MM.1S (cell line): ENCODE results near the gene MIPOL1.

Experiments used
- DNase-seq: peaks from one replicate; pipeline ENCODE4 v3.0.0-alpha.2; 2015
- H2AFZ ChIP-seq: fragments of 300-600 bp; sonication (generic); 2 replicates; pipeline ENCODE4 v1.6.0; 2016; ENCODE audit warnings: antibody characterized with exemption, low read length
- H3F3A ChIP-seq: fragments of 300-600 bp; sonication (generic); 2 replicates; pipeline ENCODE4 v1.6.1; 2016; ENCODE audit warnings: mild to moderate bottlenecking, antibody characterized with exemption, low read length, moderate library complexity, mixed read lengths; ENCODE audit not compliant: insufficient read depth
- H3K27ac ChIP-seq: fragments of 300-600 bp; sonication (generic); 2 replicates; pipeline ENCODE4 v1.5.1; 2016; ENCODE audit warnings: mild to moderate bottlenecking, low read length
- H3K27me3 ChIP-seq: fragments of 300-600 bp; sonication (generic); replicated peaks from 2 replicates; pipeline ENCODE4 v1.6.0; 2016; ENCODE audit warnings: low read length; ENCODE audit not compliant: insufficient read depth
- H3K36me3 ChIP-seq: fragments of 300-600 bp; sonication (generic); replicated peaks from 2 replicates; pipeline ENCODE4 v1.6.1; 2016; ENCODE audit warnings: mild to moderate bottlenecking, low read length, mixed read lengths; ENCODE audit not compliant: insufficient read depth
- H3K4me1 ChIP-seq: fragments of 300-600 bp; sonication (generic); 2 replicates; pipeline ENCODE4 v1.6.1; 2016; ENCODE audit warnings: low read length, mixed read lengths
- H3K4me2 ChIP-seq: fragments of 300-600 bp; sonication (generic); 2 replicates; pipeline ENCODE4 v1.6.0; 2016; ENCODE audit warnings: low read depth, low read length
- H3K4me3 ChIP-seq: fragments of 300-600 bp; sonication (generic); 2 replicates; pipeline ENCODE4 v1.5.1; 2016; ENCODE audit warnings: low read length, mixed read lengths
- H3K79me2 ChIP-seq: fragments of 300-600 bp; sonication (generic); 2 replicates; pipeline ENCODE4 v1.6.1; 2016; ENCODE audit warnings: mixed run types, low read length, mixed read lengths
- H3K9ac ChIP-seq: fragments of 300-600 bp; sonication (generic); 2 replicates; pipeline ENCODE4 v1.6.1; 2016; ENCODE audit warnings: low read length, mixed read lengths
- H3K9me2 ChIP-seq: fragments of 300-600 bp; sonication (generic); replicated peaks from 2 replicates; pipeline ENCODE4 v1.6.1; 2016; ENCODE audit warnings: mild to moderate bottlenecking, low read length, mixed read lengths; ENCODE audit not compliant: insufficient read depth
- H3K9me3 ChIP-seq: fragments of 300-600 bp; sonication (generic); replicated peaks from 2 replicates; pipeline ENCODE4 v1.6.1; 2016; ENCODE audit warnings: mild to moderate bottlenecking, low read length, mixed read lengths; ENCODE audit not compliant: insufficient read depth
- H4K20me1 ChIP-seq: fragments of 300-600 bp; sonication (generic); 2 replicates; pipeline ENCODE4 v1.6.1; 2016; ENCODE audit warnings: mild to moderate bottlenecking, low read length, moderate library complexity, mixed read lengths; ENCODE audit not compliant: insufficient read depth
- EZH2 ChIP-seq: fragments of 300-600 bp; sonication (generic); optimal IDR thresholded peaks from 2 replicates; pipeline ENCODE3; 2017; ENCODE audit warnings: low read depth, mild to moderate bottlenecking, antibody characterized with exemption, low read length, mixed read lengths
- EZH2phosphoT487 ChIP-seq: fragments of 300-600 bp; sonication (generic); IDR thresholded peaks from 2 replicates; pipeline ENCODE4 v1.6.1; 2018; ENCODE audit warnings: antibody characterized with exemption, low read length
- TF ChIP-seq, protein P1 (sequence below): fragments of 300-600 bp; sonication (generic); IDR thresholded peaks from 2 replicates; pipeline ENCODE4 v1.5.1; 2016; ENCODE audit warnings: antibody characterized with exemption, low read length, mixed read lengths

The MIPOL1 gene

GRCh38 chr14:37272569-37272968, 74.8 kb downstream of the MIPOL1 start:
- no peaks in the 10 kb centered on the region for H4K20me1 ChIP-seq
- H3K27ac ChIP-seq = no peak overlapping the region
- H3K4me2 ChIP-seq = no peak overlapping the region
- H3K9me2 ChIP-seq = no peaks in the 10 kb centered on the region
- H3K9me3 ChIP-seq = no peaks in the 10 kb centered on the region
- H3K4me1 ChIP-seq = 0 out of 2 replicates have a peak, but pooled peaks cover 4% of the 10 kb centered on the region
- no peaks in the 10 kb centered on the region for H3K27me3 ChIP-seq
- H3F3A ChIP-seq = no peaks in the 10 kb centered on the region
- TF ChIP-seq EZH2 = no peak
- TF ChIP-seq EZH2phosphoT487 = no peak
- TF ChIP-seq, protein P1, sequence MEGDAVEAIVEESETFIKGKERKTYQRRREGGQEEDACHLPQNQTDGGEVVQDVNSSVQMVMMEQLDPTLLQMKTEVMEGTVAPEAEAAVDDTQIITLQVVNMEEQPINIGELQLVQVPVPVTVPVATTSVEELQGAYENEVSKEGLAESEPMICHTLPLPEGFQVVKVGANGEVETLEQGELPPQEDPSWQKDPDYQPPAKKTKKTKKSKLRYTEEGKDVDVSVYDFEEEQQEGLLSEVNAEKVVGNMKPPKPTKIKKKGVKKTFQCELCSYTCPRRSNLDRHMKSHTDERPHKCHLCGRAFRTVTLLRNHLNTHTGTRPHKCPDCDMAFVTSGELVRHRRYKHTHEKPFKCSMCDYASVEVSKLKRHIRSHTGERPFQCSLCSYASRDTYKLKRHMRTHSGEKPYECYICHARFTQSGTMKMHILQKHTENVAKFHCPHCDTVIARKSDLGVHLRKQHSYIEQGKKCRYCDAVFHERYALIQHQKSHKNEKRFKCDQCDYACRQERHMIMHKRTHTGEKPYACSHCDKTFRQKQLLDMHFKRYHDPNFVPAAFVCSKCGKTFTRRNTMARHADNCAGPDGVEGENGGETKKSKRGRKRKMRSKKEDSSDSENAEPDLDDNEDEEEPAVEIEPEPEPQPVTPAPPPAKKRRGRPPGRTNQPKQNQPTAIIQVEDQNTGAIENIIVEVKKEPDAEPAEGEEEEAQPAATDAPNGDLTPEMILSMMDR = no peak
- H3K79me2 ChIP-seq = no peaks in the 10 kb centered on the region
- no peaks in the 10 kb centered on the region for H3K36me3 ChIP-seq
- DNase-seq = no peak
- H3K9ac ChIP-seq = no peak overlapping the region
- H2AFZ ChIP-seq = no peak overlapping the region
- H3K4me3 ChIP-seq = no peak overlapping the region

GRCh38 chr14:37274652-37275051, 76.9 kb downstream of the MIPOL1 start:
- DNase-seq = no peak
- H3K36me3 ChIP-seq = no peaks in the 10 kb centered on the region
- no peak overlapping the region for H3K9ac ChIP-seq
- TF ChIP-seq, protein P1 = no peak
- no peak for TF ChIP-seq EZH2phosphoT487
- TF ChIP-seq EZH2 = no peak
- no peaks in the 10 kb centered on the region for H3K79me2 ChIP-seq
- no peaks in the 10 kb centered on the region for H3F3A ChIP-seq
- H2AFZ ChIP-seq = no peak overlapping the region
- H3K4me2 ChIP-seq = no peak overlapping the region
- H3K4me3 ChIP-seq = no peak overlapping the region
- no peak overlapping the region for H3K27ac ChIP-seq
- no peaks in the 10 kb centered on the region for H3K9me3 ChIP-seq
- H3K4me1 ChIP-seq = no peaks in the 10 kb centered on the region
- H3K27me3 ChIP-seq = no peaks in the 10 kb centered on the region
- H3K9me2 ChIP-seq = no peaks in the 10 kb centered on the region
- H4K20me1 ChIP-seq = no peaks in the 10 kb centered on the region

DNA sequence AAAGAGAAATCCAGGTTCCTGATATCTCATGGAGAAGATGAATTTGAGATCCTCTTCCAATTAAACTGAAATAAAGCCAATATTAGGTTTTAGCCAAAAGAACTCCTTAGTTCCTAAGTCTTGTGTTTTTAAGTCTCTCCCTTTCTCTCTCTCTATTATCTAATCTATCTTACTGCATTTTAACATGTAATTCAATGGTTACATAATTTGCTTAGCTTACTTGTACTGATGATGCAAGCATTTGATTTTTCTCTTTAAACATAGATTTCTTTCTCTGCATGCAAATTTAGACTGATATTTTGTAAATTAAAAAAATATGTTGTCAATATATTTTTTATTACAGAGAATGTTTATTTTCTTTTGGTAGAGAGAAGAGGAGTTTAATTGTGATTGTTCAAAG, 78.2 kb downstream of the MIPOL1 start:
- no peaks in the 10 kb centered on the region for H3K9me3 ChIP-seq
- no peak overlapping the region for H3K9ac ChIP-seq
- no peaks in the 10 kb centered on the region for H3K79me2 ChIP-seq
- H2AFZ ChIP-seq = no peak overlapping the region
- no peaks in the 10 kb centered on the region for H4K20me1 ChIP-seq
- no peak overlapping the region for H3K4me3 ChIP-seq
- DNase-seq = no peak
- no peak overlapping the region for H3K4me2 ChIP-seq
- H3K36me3 ChIP-seq = no peaks in the 10 kb centered on the region
- no peaks in the 10 kb centered on the region for H3K4me1 ChIP-seq
- no peak overlapping the region for H3K27ac ChIP-seq
- no peaks in the 10 kb centered on the region for H3F3A ChIP-seq
- H3K9me2 ChIP-seq = no peaks in the 10 kb centered on the region
- no peaks in the 10 kb centered on the region for H3K27me3 ChIP-seq
- TF ChIP-seq, protein P1 = no peak
- TF ChIP-seq EZH2phosphoT487 = no peak
- no peak for TF ChIP-seq EZH2
